IPS-15b (cell line): ENCODE measurements around the gene TBC1D3I.
"Not testable (repeated sequence)": the region's sequence is repeated elsewhere in the genome, so short reads cannot be mapped to it uniquely, and the experiment has no call there.

ENCODE experiments used
- H3K27me3 ChIP-seq: one replicate; pipeline ENCODE4 v1.6.1; 2013; ENCODE audit warnings: low read length; ENCODE audit not compliant: control insufficient read depth, insufficient read depth
- H3K36me3 ChIP-seq: one replicate; pipeline ENCODE4 v1.6.1; 2013; ENCODE audit warnings: low read length; ENCODE audit not compliant: control insufficient read depth, insufficient read depth
- H3K4me1 ChIP-seq: one replicate; pipeline ENCODE4 v1.6.1; 2013; ENCODE audit warnings: mild to moderate bottlenecking, low read length; ENCODE audit not compliant: control insufficient read depth, insufficient read depth
- H3K4me3 ChIP-seq: one replicate; pipeline ENCODE4 v1.5.1; 2013; ENCODE audit warnings: low read depth, low read length
- H3K9ac ChIP-seq: one replicate; pipeline ENCODE4 v1.6.1; 2013; ENCODE audit warnings: low read depth, mild to moderate bottlenecking, low read length
- H3K9me3 ChIP-seq: one replicate; pipeline ENCODE4 v1.6.1; 2013; ENCODE audit warnings: mild to moderate bottlenecking, low read length; ENCODE audit not compliant: control insufficient read depth, insufficient read depth

Gene TBC1D3I

DNA sequence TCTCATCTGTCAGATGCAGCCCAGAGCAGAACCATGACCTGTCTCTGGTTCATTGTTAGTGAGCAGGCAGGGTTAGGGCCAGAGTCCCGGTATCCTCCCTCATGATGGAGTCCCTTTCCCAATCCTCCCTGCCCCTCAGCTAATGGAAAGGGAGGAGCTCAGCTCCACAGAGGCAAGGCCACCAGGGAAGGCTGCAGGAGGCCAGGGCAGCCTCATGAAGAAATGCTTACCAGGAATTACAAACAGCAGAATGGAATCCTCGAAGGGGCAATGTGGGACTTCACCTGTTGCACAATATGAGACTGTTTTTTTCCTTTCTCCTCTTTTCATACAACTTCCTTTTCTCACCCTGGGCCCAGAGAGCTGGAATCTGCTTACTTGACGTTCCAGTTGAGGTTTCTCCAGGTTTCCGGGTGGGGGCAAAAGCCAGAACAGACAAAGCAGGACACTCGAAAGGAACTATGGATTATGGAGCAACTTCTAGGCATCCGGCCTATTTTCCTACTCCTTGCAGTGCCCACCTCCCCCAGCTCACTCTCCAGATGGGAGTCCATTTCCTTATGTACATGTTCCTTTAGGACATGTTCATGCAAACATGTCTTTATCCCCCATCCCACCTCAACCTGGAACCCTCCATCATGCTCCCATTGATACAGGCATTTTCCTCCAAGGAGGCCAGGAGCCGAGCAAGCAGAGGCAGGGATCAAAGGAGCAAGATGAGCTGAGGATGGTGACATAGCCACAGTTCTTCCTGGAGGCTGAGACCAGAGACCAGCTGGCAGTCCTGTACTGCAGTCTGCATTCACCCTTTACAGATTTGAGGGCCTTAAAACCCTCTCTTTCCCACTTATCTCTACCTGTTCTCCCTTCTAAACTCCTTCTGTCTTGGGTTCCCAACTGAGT, 48.7 kb downstream of the TBC1D3I start:
- not testable (repeated sequence) for H3K9ac ChIP-seq, H3K36me3 ChIP-seq, H3K27me3 ChIP-seq, H3K4me3 ChIP-seq, H3K9me3 ChIP-seq, H3K4me1 ChIP-seq

DNA sequence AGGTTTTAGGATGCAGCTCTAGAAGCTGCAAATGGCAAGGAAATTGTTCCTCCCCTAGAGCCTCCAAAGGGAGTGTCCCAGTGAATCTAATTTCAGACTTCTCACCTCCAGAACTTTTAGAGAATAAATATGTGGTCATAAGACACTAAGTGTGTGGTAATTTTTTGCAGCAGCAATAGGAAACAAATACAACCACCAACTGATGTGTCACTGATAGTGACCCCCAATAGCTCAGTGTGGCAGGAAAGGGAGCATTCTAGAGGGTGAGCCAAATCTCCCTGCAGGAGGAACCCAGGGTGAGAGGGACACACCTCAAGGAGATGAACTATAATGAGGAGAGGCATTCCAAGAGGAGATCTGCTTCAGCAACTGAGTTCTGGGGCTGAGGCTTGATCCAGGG, 49.5 kb downstream of the TBC1D3I start:
- Histone ChIP-seq H3K27me3 (no peaks in the 10 kb centered on the region), H3K4me3 (no peak overlapping the region), H3K4me1 (no peaks in the 10 kb centered on the region), H3K36me3 (no peaks in the 10 kb centered on the region), H3K9me3 (no peaks in the 10 kb centered on the region), H3K9ac (no peak overlapping the region)

DNA sequence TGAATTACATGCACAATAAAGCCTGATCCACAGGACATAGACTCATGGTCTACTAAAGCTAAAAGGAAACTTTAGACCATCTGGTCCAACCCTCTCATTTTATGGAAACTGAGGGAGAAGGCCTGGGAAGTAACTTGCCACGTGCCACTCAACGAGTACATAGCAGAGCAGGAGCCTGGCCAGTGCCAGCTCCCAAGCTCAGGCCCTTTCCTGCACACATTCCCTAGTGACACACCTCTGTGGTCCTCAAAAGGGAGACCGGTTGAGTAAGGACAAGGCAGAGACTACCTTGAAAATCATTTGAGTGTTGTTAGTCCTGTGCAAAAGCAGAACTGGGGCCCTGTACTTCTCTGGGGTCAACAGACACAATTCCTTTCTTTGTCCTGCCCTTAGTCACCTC, 50.7 kb downstream of the TBC1D3I start:
- Histone ChIP-seq H3K4me3 (no peak overlapping the region), H3K27me3 (no peaks in the 10 kb centered on the region), H3K9me3 (no peaks in the 10 kb centered on the region), H3K9ac (no peak overlapping the region), H3K4me1 (no peaks in the 10 kb centered on the region), H3K36me3 (no peaks in the 10 kb centered on the region)

DNA sequence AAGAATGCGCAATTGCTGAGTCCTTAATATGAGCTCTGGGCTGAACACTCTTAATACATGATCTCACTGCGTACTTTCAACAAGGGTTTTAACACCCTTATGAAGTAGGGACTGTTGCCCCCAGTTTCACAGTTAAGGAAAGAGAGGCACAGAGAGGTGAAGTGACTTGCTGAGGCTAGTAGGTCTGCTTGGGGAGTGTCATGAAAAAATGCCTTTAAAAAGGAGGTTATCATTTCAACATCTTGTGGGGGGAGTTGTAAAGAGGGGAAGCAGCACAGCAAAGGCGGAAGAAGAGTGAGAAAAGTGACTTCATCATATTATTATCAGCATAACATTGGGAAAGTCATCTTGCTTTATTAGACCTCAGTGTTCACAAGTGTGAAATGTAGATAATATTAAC, 51.4 kb downstream of the TBC1D3I start:
- Histone ChIP-seq H3K4me3 (no peak overlapping the region), H3K27me3 (no peaks in the 10 kb centered on the region), H3K4me1 (no peaks in the 10 kb centered on the region), H3K9me3 (no peaks in the 10 kb centered on the region), H3K9ac (no peak overlapping the region), H3K36me3 (no peaks in the 10 kb centered on the region)

DNA sequence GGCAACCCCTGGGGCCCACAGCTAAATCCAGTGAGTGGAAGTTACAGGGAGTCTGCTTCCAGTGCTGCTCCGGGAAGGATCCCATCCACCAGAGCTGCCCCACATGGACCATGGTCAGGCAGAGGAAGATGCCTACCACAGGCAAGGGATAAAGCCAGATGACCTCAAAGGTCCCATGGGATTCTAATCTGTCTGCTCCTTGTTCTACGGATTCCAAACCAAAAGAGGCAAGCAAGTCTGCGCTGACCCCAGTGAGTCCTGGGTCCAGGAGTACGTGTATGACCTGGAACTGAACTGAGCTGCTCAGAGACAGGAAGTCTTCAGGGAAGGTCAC, 52.1 kb downstream of the TBC1D3I start:
- Histone ChIP-seq H3K9me3 (no peaks in the 10 kb centered on the region), H3K4me3 (no peak overlapping the region), H3K36me3 (no peaks in the 10 kb centered on the region), H3K27me3 (no peaks in the 10 kb centered on the region), H3K4me1 (no peaks in the 10 kb centered on the region), H3K9ac (no peak overlapping the region)

DNA sequence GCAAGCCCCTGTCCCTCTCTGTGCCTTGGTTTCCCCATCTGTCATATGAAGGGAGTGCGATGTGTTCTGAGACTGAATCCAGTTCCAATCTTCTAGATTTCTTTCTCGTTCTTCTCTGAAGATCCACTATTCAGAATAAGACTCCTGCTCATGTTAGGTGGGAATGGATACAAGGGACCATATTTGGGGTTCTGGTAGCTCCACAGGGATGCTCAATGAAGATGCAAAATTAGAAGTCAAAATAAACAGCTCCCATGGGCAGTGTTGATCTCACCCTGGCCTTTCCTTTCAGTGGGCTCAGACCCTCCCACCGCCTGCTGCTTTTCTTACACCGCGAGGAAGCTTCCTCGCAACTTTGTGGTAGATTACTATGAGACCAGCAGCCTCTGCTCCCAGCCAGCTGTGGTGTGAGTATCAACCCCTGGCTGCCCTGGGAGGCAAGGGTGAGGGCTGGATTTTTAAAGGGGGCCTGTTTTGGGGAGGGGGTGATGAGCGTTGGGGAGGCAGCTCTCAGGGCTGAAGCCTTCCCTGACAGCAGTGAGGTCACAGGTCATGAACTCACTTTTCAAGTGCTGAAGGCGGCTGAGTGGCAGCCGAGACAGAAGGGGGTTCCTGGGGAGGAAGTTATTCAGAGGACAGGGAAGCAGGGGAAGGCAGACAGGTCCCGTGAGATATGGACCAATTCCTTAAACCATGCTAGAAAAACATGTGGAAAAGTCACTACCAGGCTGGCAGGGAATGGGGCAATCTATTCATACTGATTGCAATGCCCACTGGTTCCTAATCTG, 52.7 kb downstream of the TBC1D3I start:
- not testable (repeated sequence) for H3K4me3 ChIP-seq

DNA sequence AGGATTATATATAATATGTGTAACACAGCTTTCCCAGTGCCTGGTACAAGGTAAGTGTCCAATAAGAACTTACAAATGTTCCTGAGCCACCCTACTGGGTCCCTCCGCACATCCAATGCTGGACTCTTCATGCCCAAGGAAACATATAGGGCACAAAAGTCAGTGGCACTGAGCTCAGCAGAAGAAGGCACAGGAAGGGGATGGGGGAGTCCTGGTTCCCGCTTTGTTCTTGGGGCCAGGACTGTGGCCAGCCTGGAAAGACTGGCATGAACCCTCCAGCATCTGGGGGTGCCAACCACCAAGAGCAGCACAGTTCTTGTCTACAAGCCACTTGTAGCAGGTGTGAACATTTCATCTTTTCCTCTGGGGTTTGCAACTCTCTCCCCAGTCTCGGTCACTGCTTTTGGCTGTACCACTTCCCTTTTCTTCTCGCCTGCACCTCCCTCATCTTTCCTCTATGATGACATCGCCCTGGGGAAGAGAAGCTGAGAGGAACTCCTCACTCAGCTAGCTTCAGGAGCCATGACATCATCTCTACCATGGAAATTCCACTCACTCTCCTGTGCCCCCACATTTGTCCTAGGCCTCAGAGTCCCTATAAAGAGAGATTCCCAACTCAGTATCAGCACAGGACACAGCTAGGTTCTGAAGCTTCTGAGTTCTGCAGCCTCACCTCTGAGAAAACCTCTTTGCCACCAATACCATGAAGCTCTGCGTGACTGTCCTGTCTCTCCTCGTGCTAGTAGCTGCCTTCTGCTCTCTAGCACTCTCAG, 53.7 kb downstream of the TBC1D3I start, which contains the start of gene CCL4L2:
TSS of gene CCL4L2 (plus strand) at position 625 of the 773 bp plus-strand sequence.
- not testable (repeated sequence) for H3K4me3 ChIP-seq, H3K36me3 ChIP-seq, H3K9ac ChIP-seq, H3K4me1 ChIP-seq, H3K27me3 ChIP-seq, H3K9me3 ChIP-seq

More for the DNA sequence above, 52.7 kb downstream of the TBC1D3I start:
- not testable (repeated sequence) for H3K9ac ChIP-seq, H3K27me3 ChIP-seq, H3K9me3 ChIP-seq, H3K36me3 ChIP-seq, H3K4me1 ChIP-seq

DNA sequence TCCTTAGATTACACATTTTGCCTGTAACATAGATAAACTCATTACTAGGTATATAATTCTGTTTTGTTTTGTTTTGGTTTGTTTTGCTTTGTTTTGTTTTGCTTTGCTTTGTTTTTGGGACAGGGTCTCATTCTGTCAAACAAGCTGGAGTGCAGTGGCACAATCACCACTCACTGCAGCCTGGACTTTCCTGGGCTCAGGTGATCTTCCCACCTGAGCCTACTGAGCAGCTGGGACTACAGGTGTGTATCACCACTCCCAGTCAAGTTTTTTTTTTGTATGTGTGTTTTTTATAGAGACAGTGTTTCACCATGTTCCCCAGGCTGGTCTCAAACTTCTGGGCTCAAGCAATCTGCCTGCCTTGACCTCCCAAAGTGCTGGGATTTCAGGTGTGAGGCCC, 54.8 kb downstream of the TBC1D3I start:
- no peak overlapping the region for H3K4me3 ChIP-seq
- no peak overlapping the region for H3K9ac ChIP-seq
- H3K27me3 ChIP-seq = no peaks in the 10 kb centered on the region
- no peaks in the 10 kb centered on the region for H3K36me3 ChIP-seq
- H3K4me1 ChIP-seq = no peaks in the 10 kb centered on the region
- H3K9me3 ChIP-seq = no peaks in the 10 kb centered on the region

DNA sequence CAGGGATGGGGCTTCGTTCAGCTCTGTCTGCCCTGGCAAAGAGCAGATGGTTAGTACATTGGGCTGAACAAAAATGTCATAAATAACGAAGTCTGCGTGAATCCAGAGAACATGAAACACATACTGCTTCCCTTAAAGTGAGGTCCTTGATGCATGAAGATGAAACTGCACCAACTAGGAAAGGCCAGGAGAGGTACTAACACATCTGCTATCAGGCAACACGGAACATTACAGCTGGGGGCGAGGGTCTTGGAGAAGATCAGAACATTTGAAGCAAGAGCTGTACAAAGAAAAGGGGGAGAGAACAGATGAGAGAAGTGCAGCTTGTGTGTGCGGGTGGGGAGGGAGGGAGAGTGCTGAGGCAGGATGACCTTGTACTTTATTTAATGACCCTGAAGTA, 57.0 kb downstream of the TBC1D3I start:
- not testable (repeated sequence) for H3K9ac ChIP-seq, H3K4me1 ChIP-seq, H3K27me3 ChIP-seq, H3K4me3 ChIP-seq, H3K36me3 ChIP-seq, H3K9me3 ChIP-seq

DNA sequence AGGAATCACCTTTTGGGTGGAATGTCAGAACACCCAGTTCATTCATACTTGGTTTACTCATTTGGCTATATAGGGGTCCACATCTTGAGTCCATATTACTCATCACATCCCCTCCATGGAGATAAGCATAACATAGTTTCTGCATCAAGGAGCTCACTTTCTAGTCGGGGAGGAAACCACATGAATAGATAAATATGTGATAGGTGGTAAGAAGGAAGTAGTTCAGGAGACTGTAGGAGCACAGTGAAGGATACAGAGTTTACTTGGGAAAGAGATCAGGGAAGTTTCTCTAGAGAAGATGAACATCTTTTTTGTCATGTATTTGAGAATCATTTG, 57.9 kb downstream of the TBC1D3I start:
- not testable (repeated sequence) for H3K9me3 ChIP-seq

DNA sequence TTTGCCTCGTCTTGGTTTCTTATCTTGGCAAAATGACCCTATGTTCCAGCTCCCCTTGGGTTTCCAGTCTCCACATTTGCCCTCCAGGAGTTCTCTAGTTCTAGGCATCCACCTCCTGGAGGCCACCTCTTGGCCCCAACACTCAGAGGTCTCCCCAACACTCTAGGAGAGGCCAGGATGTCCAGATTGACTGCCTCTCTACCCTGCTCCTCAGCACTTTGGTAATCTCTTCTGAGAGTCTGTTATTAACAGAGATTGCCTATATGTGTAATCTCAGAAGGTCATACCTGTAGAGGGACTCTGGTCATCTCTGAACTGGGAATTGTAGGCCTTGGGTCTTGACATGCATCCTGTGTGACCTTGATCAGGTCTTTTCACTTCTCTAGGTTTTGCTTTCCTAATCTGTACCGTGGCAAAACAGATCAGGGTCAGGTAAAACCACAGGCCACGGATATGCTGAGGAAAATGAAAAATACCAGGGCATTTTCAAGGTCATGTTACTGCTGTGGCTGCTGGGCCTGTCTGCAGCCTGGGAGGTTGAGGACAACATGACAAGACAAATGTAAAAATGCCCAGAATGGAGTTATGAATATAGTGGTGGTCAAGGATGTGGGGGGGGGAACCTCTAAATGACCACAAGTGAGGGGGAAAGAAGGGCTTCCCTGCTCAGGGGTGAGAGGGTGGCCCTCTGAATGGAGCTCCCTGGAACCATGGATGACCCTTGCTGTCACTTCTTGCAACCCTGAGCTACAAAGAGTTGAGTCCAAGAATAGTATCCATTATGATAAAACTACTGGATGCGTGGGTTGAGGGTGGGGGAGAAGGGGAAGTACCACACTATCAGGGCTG, 58.5 kb downstream of the TBC1D3I start:
- H3K27me3 ChIP-seq = no peaks in the 10 kb centered on the region
- H3K36me3 ChIP-seq = no peaks in the 10 kb centered on the region
- H3K9ac ChIP-seq = no peak overlapping the region
- no peaks in the 10 kb centered on the region for H3K9me3 ChIP-seq
- H3K4me1 ChIP-seq = peaks cover 3% of the 10 kb centered on the region
- no peak overlapping the region for H3K4me3 ChIP-seq

More for the DNA sequence above, 57.9 kb downstream of the TBC1D3I start:
- H3K36me3 ChIP-seq, H3K9ac ChIP-seq, H3K4me1 ChIP-seq, H3K27me3 ChIP-seq, H3K4me3 ChIP-seq: not testable (repeated sequence)
